Measurements from ENCODE around the gene TRIM29.

DNA sequence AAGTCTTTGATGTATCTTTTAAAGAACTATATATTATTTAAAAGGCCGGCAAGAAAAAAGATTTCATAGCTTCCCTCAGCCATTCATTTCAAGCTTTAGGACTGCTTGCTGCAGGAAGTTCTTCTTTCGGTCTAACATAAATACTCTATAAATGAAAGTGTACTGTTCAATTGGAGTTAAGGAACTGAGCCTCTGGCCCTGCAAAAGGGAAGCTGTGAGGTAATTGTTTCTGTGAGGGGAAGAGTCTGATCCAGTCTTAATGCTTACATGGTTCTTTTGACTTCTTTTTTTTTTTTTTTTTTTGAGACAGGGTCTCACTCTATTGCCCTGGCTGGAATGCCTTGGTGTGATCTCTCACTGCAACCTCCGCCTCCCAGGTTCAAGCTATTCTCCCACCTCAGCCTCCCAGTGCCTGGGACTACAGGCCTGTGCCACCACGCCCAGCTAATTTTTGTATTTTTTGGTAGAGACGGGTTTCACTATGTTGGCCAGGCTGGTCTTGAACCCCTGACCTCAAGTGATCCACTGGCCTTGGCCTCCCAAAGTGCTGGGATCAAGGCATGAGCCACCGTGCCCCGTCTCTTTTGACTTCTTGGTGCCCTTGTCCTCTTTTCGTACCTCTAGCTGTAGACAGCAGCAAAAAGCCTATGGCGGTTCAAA, 4.7 kb upstream of the TRIM29 start:
- TF ChIP-seq YY1 (IDR thresholded peaks at IDR 0.05; ENCODE audit: insufficient read depth, insufficient read length) (no peak), ZNF274 (IDR thresholded peaks at IDR 0.05; ENCODE audit: low read depth, low read length) (no peak), SUZ12 (IDR thresholded peaks at IDR 0.05; ENCODE audit: extremely low read depth, insufficient read depth, insufficient read length) (no peak)
